Endothelial cell of umbilical vein (primary cell): ENCODE measurements around the gene POGZ. TPM values are rescaled to one million over a fixed set of nuclear protein-coding genes. Genes with fewer than 3 reads are reported as not detected.

Experiments
- BruUV-seq: library from RNA; stranded (reverse); fragments of 400-500 nt; replicated peaks from 2 replicates; lab custom pipeline; 2021; lab: Mats Ljungman, UMichigan
- CTCF ChIA-PET: fragments of 300-600, 350-600 bp; sonication (Branson Sonifier 250); formaldehyde crosslinking; loops from one replicate; lab custom pipeline; 2021; ENCODE audit warnings: antibody characterized with exemption, inconsistent platforms; lab: Charles Lee
- POLR2A ChIA-PET: fragments of 300-600, 350-600 bp; sonication (Branson Sonifier 250); formaldehyde crosslinking; loops from one replicate; lab custom pipeline; 2021; ENCODE audit warnings: antibody characterized with exemption, inconsistent platforms; lab: Charles Lee
- DNase-seq: peaks from one replicate; pipeline ENCODE4 v3.0.0-alpha.2; 2011; ENCODE audit warnings: low read depth, low spot score
- FAIRE-seq: peaks from 2 replicates; lab custom pipeline; 2011; peaks lifted over from hg19 to GRCh38; lab: Jason Lieb, UNC
- H2AFZ ChIP-seq: 2 replicates; pipeline ENCODE4 v1.6.0; 2012; ENCODE audit warnings: low read depth, low read length, control low read depth, inconsistent platforms
- H3K27ac ChIP-seq: 2 replicates; pipeline ENCODE4 v1.5.1; 2011; ENCODE audit warnings: low read depth, mild to moderate bottlenecking, control low read depth, low read length, moderate library complexity; ENCODE audit not compliant: insufficient read depth
- H3K27me3 ChIP-seq, 2 experiments: 2 replicates each; pipeline versions ENCODE4 v1.6.0 to v1.6.1; 2011; ENCODE audit warnings: low read length in 2 of 2, mixed read lengths in 1 of 2; ENCODE audit not compliant: control insufficient read depth in 2 of 2, insufficient read depth in 2 of 2
- H3K36me3 ChIP-seq, 2 experiments: 2 replicates in 1 of 2; 3 replicates in 1 of 2; pipeline ENCODE4 v1.5.1; 2011; ENCODE audit warnings: low read length in 2 of 2, mild to moderate bottlenecking in 1 of 2, moderate library complexity in 1 of 2; ENCODE audit not compliant: control insufficient read depth in 2 of 2, insufficient read depth in 2 of 2; ENCODE audit errors: extremely low read depth in 1 of 2
- H3K4me1 ChIP-seq: 3 replicates; pipeline ENCODE4 v1.5.1; 2011; ENCODE audit warnings: mild to moderate bottlenecking, low read length; ENCODE audit not compliant: control insufficient read depth, insufficient read depth; ENCODE audit errors: extremely low read depth
- H3K4me2 ChIP-seq: 2 replicates; pipeline ENCODE4 v1.6.1; 2011; ENCODE audit warnings: low read length, control low read depth, mixed read lengths; ENCODE audit not compliant: insufficient read depth
- H3K4me3 ChIP-seq, 3 experiments: fragments of 200-600 bp in 1 of 3; sonication (generic), shearing (Covaris generic) in 1 of 3; replicated peaks in 1 of 3; 2 replicates each; pipeline ENCODE4 v1.5.1; 2011 to 2016; ENCODE audit warnings: control low read depth in 3 of 3, low read length in 3 of 3, mild to moderate bottlenecking in 2 of 3, inconsistent platforms in 1 of 3, low read depth in 1 of 3, moderate library complexity in 1 of 3; ENCODE audit not compliant: insufficient read depth in 1 of 3
- H3K79me2 ChIP-seq: 2 replicates; pipeline ENCODE4 v1.6.0; 2012; ENCODE audit warnings: low read length, inconsistent platforms; ENCODE audit not compliant: control insufficient read depth, insufficient read depth
- H3K9ac ChIP-seq: replicated peaks from 2 replicates; pipeline ENCODE3; 2011; ENCODE audit warnings: low read length, control low read depth; ENCODE audit not compliant: insufficient read depth; ENCODE audit errors: extremely low read depth
- H3K9me1 ChIP-seq: replicated peaks from 3 replicates; pipeline ENCODE4 v1.6.0; 2011; ENCODE audit warnings: mild to moderate bottlenecking, low read length; ENCODE audit not compliant: control insufficient read depth, insufficient read depth; ENCODE audit errors: extremely low read depth
- H3K9me3 ChIP-seq: replicated peaks from 2 replicates; pipeline ENCODE4 v1.5.1; 2012; ENCODE audit warnings: low read length, inconsistent platforms; ENCODE audit not compliant: control insufficient read depth, insufficient read depth
- H4K20me1 ChIP-seq: replicated peaks from 2 replicates; pipeline ENCODE3; 2011; ENCODE audit warnings: mild to moderate bottlenecking, low read length; ENCODE audit not compliant: control insufficient read depth, insufficient read depth; ENCODE audit errors: extremely low read depth
- EZH2 ChIP-seq: IDR thresholded peaks from 2 replicates; pipeline ENCODE4 v1.6.1; 2012; ENCODE audit warnings: borderline replicate concordance, low read depth, mild to moderate bottlenecking, moderate library complexity, low read length, inconsistent platforms; ENCODE audit not compliant: severe bottlenecking
- FOS ChIP-seq: IDR thresholded peaks from 2 replicates; pipeline ENCODE4 v1.6.1; 2011; ENCODE audit warnings: mild to moderate bottlenecking, low read length, moderate library complexity, borderline replicate concordance; ENCODE audit not compliant: insufficient read depth
- GATA2 ChIP-seq: IDR thresholded peaks from 2 replicates; pipeline ENCODE4 v1.7.0; 2011; ENCODE audit warnings: low read depth, mild to moderate bottlenecking, moderate library complexity, mixed read lengths, low read length; ENCODE audit not compliant: insufficient read length, insufficient read depth
- JUN ChIP-seq: IDR thresholded peaks from 2 replicates; pipeline ENCODE4 v1.6.1; 2011; ENCODE audit warnings: borderline replicate concordance, low read depth; ENCODE audit not compliant: insufficient read length, insufficient read depth
- MYC ChIP-seq: IDR thresholded peaks from one replicate; pipeline ENCODE4 v1.6.1; 2011; ENCODE audit warnings: mild to moderate bottlenecking, low read depth, low read length
- POLR2A ChIP-seq: IDR thresholded peaks from 2 replicates; pipeline ENCODE4 v1.6.1; 2012; ENCODE audit warnings: low read depth, mild to moderate bottlenecking, control low read depth, low read length
- POLR2AphosphoS5 ChIP-seq: IDR thresholded peaks from 2 replicates; pipeline ENCODE4 v1.6.1; 2012; ENCODE audit warnings: low read depth, mild to moderate bottlenecking, control low read depth, low read length, moderate library complexity; ENCODE audit not compliant: insufficient read depth
- dilution Hi-C: fragments of 300-500 bp; cut with MboI; formaldehyde crosslinking; loops from one replicate; pipeline ENCODE4 v1.15.0; 2019; ENCODE audit warnings: low sequenced_read_pairs; ENCODE audit not compliant: extremely low pct_ligation_motif_present
- intact Hi-C: fragments of 100-400 bp; cut with micrococcal nuclease; formaldehyde crosslinking; loops from one replicate; pipeline ENCODE4 v1.10.0; 2022
- polyA plus RNA-seq, 4 experiments: library from polyadenylated mRNA; depleted of rRNA in 3 of 4; stranded (reverse) in 3 of 4; unstranded in 1 of 4; fragments of >200 nt; gene quantifications; 2 replicates each; pipeline versions ENCODE4 v1.2.1 to v1.2.3, GENCODE V29; 2011 to 2012; ENCODE audit warnings: missing spikeins in 1 of 4
- total RNA-seq: library from RNA; stranded (reverse); gene quantifications from 2 replicates; pipeline ENCODE4 v1.2.3, GENCODE V29; 2021
- TF ChIP-seq, protein P1 (sequence below): IDR thresholded peaks from 2 replicates; pipeline ENCODE4 v1.6.1; 2011; ENCODE audit not compliant: insufficient read depth, insufficient read length
- TF ChIP-seq, protein P2 (sequence below), 2 donors: IDR thresholded peaks; 1 replicate in 1 of 2; 2 replicates in 1 of 2; pipeline ENCODE4 v1.5.1; 2011; ENCODE audit warnings: low read length in 2 of 2, mild to moderate bottlenecking in 2 of 2, moderate library complexity in 2 of 2, control low read depth in 1 of 2, inconsistent platforms in 1 of 2, low read depth in 1 of 2; ENCODE audit not compliant: insufficient read depth in 1 of 2; ENCODE audit errors: extremely low read depth in 1 of 2

POGZ gene
- total and polyA plus RNA-seq, 2 donors (not counting 3 experiments of a cell fraction or from before 2014, with no cell fraction given): 50.7 to 96.7 TPM

DNA sequence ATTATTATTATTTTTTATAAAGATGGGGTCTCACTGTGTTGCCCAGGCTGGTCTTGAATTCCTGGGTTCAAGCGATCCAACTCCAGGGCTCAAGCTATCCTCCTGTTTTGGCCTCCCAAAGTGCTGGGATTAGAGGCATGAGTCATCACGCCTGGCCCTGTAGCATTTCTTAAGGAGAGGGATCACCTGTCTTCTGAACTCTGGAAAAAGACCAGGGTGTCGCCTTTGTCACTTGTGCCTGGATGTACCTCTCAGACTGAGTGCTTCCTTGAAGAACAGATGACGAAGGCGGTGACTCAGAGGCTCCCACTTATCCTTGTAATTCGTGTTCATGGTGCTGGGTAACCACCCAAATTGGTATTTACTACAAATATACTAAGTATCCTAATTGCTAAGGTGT, 49.5 kb upstream of the POGZ start:
- Histone ChIP-seq H3K4me1 (peaks cover 12% of the 10 kb centered on the region), H3K27ac (no peak overlapping the region), H4K20me1 (no peaks in the 10 kb centered on the region), H3K4me2 (no peak overlapping the region), H3K9me3 (no peaks in the 10 kb centered on the region), H3K79me2 (no peaks in the 10 kb centered on the region), H3K9me1 (no peaks in the 10 kb centered on the region), H3K36me3 (no peaks in the 10 kb centered on the region), H2AFZ (no peak overlapping the region), H3K9ac (no peak overlapping the region), H3K4me3 (no peak overlapping the region), H3K27me3 (peaks cover 0 to 2% of the 10 kb centered on the region in 2 experiments)
- FAIRE-seq (no peak), DNase-seq (no peak)
- dilution Hi-C loops (no loop called here), intact Hi-C loops (no loop called here)
- ChIA-PET CTCF (no interaction called here), POLR2A (interaction anchor here (0.7 kb wide), 1 partner anchor 378 kb away, joined by 5 read pairs; no protein-coding TSS in a partner anchor)
- TF ChIP-seq EZH2 (no peak), MYC (no peak), FOS (no peak), GATA2 (no peak), POLR2A (no peak), POLR2AphosphoS5 (no peak), JUN (no peak)
- TF ChIP-seq, protein P1, sequence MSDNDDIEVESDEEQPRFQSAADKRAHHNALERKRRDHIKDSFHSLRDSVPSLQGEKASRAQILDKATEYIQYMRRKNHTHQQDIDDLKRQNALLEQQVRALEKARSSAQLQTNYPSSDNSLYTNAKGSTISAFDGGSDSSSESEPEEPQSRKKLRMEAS: no peak
- TF ChIP-seq, protein P2, sequence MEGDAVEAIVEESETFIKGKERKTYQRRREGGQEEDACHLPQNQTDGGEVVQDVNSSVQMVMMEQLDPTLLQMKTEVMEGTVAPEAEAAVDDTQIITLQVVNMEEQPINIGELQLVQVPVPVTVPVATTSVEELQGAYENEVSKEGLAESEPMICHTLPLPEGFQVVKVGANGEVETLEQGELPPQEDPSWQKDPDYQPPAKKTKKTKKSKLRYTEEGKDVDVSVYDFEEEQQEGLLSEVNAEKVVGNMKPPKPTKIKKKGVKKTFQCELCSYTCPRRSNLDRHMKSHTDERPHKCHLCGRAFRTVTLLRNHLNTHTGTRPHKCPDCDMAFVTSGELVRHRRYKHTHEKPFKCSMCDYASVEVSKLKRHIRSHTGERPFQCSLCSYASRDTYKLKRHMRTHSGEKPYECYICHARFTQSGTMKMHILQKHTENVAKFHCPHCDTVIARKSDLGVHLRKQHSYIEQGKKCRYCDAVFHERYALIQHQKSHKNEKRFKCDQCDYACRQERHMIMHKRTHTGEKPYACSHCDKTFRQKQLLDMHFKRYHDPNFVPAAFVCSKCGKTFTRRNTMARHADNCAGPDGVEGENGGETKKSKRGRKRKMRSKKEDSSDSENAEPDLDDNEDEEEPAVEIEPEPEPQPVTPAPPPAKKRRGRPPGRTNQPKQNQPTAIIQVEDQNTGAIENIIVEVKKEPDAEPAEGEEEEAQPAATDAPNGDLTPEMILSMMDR (IDR thresholded peaks at IDR 0.05; ENCODE audit: extremely low read depth in 1 of 2, insufficient read depth in 1 of 2, low read depth in 1 of 2, low read length in 2 of 2): no peak
- BruUV-seq: no TSS peak
